Activated CD4-positive, CD25-positive, alpha-beta regulatory T cell treated with anti-CD3 and anti-CD28 coated beads, Interleukin-2, amount 50 U/mL, for 16 hours (primary cell): ENCODE results near the gene RASL10A.
A peak's percentile ranks its signal among the peaks of the same experiment; 100 is the strongest.

Source experiments
- DNase-seq: peaks from one replicate; pipeline ENCODE4 v3.0.0-alpha.2; 2020; ENCODE audit warnings: low read depth, low spot score

RASL10A gene

DNA sequence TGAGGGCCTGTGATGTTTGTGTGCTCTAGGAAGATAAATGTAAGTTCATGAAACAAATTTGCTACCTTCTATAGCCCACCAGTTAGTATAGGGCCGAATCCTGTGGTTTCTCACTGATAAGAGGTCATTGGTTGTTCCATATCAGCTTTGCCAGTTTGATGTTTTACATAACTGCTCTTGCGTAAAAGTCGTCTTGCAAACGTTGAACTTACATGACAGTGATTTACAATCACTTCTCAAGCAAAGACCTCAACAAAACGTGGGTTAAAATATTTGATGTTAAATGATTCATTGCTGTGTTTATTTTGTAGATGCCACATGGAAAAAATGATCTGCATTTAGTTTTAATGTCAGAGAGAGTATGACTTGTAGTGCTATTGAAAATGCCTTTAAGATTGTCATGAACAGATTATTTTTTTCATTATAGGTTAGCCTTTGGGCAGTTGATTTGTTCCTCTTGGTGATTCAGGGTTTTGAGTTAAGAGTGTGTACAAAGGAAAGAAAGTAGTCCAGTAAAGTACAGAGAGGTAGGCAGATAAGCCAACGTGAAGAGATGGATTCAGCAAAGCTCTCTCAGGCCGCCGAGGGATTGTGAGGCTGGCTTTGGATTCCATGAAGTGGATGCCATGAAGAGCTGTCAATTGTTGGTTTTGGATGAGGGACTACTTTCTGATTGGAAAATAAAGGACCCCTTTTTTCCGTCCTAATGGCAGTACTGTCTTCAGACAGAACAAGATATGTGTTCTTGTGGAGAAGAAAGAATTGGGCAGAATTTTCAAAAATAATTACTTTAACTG, 44.8 kb downstream of the RASL10A start:
- no peak for DNase-seq

DNA sequence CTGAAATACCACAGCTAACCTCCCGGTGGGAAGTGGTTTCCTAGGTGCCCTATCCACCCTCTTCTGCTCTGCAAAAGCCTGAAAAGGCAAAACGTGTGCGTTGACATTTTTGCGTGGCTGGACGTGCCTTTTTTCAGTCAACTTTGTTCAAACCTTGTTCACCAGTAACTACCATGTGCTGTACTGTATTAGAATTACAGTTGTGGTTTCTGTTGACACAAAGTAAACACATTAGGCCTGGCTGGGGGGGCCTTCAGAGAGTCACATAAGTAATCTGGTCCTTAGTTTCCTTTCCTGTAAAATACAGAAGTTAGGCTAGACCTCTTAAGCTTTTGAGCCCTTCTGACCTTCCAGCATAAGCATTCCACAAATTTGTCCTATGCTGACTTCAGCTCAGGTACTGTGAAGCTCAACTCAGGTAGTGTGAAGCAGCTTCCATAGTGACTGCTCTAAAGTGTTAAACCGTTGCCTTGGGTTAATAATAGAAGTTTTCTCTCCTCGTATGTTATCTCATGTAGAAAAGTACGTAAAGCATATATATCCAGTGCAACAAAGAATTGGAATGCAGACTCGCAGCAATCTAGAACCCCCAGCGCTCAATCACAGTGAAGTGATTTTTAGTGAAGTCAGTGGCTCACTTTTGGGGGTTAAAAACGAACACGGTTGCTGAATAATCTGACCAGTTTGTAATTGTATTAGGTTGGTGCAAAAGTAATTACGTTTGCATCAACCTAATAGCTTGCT, 45.6 kb downstream of the RASL10A start:
- no peak for DNase-seq

DNA sequence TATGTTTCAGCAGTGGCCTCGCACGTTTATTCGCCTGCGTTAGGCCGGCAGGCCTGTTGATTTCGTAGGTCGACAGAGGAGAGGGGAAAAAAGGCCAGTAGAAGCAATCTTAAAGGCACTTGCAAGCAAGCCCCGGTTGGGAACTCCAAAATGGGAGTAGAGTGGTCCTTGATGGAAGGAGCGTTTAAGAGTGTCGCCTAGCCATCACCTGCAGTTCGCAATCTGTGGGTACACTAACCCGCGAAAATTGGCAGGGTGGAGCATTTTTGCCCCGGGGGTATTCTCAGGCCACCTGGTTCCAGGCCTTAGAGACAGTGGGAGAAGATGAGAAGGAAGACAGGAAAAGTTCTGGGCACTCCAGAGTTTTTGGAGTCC, 46.3 kb downstream of the RASL10A start:
- DNase-seq, result no peak

DNA sequence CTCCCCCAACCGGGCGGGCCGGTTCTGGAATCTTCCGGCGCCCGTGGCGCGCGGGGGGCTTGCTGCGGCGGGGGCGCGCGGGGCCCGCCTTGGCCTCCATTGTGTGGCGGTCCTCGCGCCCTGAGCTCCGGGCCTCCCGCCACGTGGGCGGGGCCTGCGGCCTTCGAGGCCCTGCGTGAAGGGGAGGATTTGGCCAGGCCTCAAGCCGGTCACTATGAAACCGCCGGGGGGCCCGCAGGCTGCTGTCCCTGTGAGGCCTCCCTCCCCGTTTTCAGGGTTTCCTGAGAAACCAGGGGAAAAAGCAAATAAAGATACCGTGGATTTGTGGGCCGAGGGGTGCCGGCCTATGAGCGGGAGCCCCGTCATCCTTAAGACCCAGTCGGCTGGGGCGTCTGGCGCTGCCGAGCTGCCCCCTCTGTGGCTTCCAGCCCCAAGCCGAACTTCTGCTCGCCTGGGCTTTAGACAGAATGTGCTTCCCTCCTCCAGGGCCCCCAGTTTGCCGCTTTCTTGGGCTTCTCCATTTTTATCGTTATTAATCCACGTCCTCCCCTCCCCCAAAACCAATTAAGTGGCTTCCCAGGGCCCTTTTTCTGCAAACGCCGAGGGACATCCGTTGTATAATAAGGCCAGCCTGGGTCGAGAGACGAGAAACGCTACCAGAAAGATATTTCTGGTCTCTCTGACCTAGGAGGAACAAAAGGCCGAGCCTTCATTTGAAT, 46.8 kb downstream of the RASL10A start:
- no peak for DNase-seq

DNA sequence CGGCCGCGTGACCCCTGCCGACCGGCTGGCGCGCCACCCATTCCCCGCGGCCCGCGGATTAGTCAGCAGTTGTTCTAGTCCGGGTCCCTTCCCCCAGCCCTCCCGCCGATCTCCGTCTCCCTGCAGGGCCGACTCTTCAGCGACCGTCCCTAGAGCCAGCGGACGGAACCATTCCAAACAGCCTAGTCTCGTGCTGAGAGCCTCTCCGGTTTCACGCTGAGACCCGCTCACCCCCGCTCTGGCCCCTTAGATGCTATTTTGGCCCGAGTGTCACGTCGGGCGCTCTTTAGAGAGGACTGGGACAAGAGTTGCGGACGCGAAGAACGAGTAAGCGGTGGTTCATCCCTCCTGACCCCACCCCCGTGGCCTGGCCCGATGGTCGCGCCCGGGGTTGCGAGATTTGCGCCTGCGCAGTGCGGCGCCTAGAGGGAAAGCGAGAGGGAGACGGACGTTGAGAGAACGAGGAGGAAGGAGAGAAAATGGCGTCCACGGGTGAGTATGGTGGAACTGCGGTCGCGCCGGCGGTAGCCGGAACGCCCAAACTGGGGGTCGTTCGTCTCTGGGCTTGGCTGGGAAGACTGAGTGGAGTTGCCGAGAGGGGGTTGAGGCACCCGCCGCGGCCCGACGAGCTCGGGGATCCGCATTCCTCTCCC, 47.5 kb downstream of the RASL10A start, which contains the start of the genes EWSR1 and RHBDD3:
EWSR1 (plus strand) TSS at position 411 of the 653 bp plus-strand sequence; CDS start at position 480, 69 bp downstream.
RHBDD3 (minus strand) TSS at position 124 of the 653 bp plus-strand sequence. CDS start 2,355 bp downstream, outside the sequence.
- peak; percentile 94 for DNase-seq

DNA sequence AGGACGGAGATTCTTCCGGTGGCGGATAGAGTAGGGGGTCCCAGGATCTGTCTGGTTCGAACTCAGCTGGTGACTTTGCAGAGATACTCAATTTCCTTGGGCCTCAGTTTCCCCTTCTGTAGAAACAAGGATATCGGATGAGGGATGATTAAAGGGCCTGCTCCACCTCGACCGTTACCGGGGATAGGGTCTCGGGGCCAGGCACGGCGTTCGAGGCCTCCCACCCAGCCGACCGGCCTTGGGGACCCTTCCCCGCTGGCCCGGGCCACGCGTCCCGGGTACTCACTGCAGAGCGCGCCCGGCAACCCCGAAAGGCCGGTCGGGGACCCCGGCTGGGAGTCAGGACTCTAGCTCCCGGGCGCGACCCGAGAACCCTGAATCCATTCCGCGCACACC, 48.0 kb downstream of the RASL10A start:
- no peak for DNase-seq

DNA sequence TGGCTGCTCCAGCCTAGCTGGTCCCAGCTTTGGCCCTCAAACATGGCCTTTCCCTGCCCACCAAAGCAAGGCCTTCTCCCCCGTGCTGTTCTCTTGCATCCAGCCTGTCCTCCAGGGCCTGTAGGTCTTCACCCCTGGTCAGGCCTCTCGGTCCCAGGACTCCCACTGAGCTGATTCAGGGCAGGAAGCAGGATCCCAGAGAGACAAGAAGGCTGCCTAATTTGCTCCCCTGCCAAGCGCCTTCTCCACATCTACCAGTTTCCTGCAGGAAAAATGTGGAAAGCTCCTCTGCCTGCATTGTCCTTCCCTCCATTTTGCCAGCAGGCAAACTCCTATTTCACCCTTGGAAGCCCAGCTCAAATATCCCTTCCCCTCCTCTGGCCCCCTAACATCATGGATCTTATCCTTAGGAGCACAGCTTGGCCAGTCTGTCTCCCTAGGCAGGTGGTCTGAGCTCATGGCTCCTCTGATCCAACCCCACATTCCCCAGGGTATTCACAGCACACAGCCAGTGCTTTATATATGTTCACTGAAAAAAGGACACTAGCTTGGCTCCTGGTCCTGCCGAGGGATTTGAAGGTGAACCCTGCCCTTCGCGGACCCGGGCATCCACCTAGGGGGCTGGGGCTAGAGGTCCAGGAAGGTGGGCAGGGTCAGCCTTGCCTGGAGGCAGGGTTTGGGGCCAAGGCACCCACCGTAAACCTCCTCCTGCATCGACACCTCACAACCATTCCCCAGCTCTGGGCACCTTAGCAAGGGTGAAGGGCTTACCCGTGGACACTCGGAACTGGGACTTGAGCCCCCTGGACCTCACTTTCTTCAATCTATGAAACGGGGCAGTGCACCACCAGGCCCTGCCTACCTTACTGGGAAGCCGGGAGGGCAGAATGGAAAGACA, 48.7 kb downstream of the RASL10A start:
- DNase-seq, result no peak

DNA sequence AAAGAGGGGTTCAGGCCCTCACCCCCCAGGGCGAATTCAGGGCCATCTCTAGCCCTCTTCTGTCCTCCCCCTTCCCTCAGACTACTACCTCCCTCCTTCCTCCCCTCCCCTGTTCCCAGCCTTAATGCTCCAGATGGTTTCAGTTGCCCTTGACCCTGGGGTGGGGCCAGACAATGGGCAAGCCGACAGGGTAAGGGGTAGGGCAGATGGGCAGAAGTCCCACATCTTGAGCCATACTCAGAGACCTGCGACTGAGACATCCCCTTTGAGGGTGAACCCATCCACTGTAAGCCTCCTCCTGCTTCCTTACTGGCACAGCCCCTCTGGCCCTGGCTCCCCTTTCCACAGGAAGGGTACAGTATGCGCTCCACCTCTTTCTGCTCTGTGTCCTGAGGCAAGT, 49.6 kb downstream of the RASL10A start:
- no peak for DNase-seq

DNA sequence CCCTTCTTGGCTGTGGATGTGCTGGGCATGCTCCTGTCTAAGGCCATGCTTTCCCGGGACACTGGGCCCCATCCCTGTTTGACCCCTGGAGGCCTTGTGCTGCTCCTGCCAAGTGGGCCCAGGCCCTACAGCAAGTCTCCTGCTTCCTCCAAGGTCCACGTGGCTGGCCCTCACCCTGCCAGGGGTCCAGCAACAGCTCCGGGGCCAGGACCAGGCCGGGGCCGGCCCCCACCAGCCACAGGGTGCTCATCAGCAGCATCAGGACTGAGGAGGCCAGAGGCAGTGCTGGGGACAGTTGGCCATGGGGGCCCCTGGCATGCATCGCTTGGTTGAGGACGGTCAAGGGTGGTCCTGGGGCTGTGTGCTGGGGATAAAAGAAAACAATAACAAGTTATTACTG, 50.2 kb downstream of the RASL10A start:
- DNase-seq, result no peak

DNA sequence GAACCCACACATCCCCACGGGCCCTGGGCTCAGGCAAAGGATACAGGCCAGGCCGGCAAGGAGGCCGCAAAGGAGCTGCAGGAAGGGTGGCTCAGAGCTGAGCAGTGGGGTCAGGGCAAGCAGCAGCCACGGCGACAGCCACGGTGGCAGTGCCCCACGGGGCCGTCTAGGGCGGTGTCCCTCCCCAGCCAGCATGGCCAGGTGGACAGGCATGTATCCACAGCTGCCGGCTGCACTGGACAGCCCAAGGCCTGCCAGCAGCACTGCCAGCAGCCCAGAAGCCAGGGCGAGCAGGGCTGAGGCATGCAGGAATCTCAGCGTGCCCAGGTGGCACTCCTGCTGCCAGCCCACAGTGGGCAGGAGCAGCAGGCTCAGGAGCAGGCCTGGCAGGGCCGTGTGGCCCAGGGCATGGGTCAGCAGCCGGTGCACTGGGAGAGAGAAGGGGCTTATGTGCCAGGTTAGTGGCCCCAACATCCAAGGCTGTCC, 51.7 kb downstream of the RASL10A start:
- no peak for DNase-seq
